HG02588 (cell line): ENCODE data around the gene MYO1B.

Source experiments
- ATAC-seq: cut with Tn5 transposase; IDR thresholded peaks from one replicate; pipeline ENCODE4 v1.9.1; 2021; ENCODE audit warnings: mild to moderate bottlenecking, moderate library complexity; ENCODE audit not compliant: unreplicated experiment

MYO1B gene

GRCh38 chr2:191296083-191297006, 51.1 kb downstream of the MYO1B start:
- ATAC-seq, result no peak

GRCh38 chr2:191297033-191297432, 51.8 kb downstream of the MYO1B start:
- no peak for ATAC-seq

- no peak for ATAC-seq
Measured at GRCh38 chr2:191298306-191298705, 53.1 kb downstream of the MYO1B start.

GRCh38 chr2:191299010-191299409, 53.8 kb downstream of the MYO1B start:
- no peak for ATAC-seq

GRCh38 chr2:191299866-191300265, 54.7 kb downstream of the MYO1B start:
- ATAC-seq, result no peak

GRCh38 chr2:191301971-191302370, 56.8 kb downstream of the MYO1B start:
- ATAC-seq, result no peak

- peak; percentile 80 for ATAC-seq
Measured at GRCh38 chr2:191302459-191303139, 57.4 kb downstream of the MYO1B start.

- no peak for ATAC-seq
Measured at GRCh38 chr2:191303140-191304005, 58.2 kb downstream of the MYO1B start.

GRCh38 chr2:191304939-191305875, 60.0 kb downstream of the MYO1B start:
- no peak for ATAC-seq

GRCh38 chr2:191308026-191308425, 62.8 kb downstream of the MYO1B start:
- ATAC-seq, result no peak

- no peak for ATAC-seq
Measured at GRCh38 chr2:191311156-191311555, 66.0 kb downstream of the MYO1B start.

GRCh38 chr2:191311627-191312026, 66.4 kb downstream of the MYO1B start:
- no peak for ATAC-seq

- ATAC-seq, result no peak
Measured at GRCh38 chr2:191312163-191312562, 67.0 kb downstream of the MYO1B start.

GRCh38 chr2:191312662-191313061, 67.5 kb downstream of the MYO1B start:
- no peak for ATAC-seq

GRCh38 chr2:191314697-191315364, 69.6 kb downstream of the MYO1B start:
- no peak for ATAC-seq

- no peak for ATAC-seq
Measured at GRCh38 chr2:191315365-191315752, 70.2 kb downstream of the MYO1B start.

- ATAC-seq, result no peak
Measured at GRCh38 chr2:191316246-191316994, 71.2 kb downstream of the MYO1B start.

- ATAC-seq, result no peak
Measured at GRCh38 chr2:191318037-191318728, 73.0 kb downstream of the MYO1B start.
